Measurements from ENCODE around the gene KCNV2.

The KCNV2 gene

DNA sequence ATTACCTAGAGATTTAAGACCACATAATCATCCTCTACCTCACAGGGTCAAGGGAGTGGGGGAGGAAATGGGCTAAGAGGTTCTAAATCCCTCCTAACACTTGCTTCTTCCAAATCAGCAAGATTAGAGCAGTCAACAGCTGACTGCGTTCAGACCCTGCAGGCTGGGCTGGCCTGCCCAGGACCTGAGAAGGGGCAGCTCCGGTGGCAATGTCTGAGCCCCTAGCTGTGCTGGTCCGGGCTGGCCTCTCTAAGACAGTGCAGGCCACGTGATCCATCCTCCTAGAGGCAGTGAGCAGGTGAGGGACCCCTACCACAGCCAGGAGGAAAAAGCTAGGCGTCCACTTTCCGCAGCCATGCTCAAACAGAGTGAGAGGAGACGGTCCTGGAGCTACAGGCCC, at the start of gene KCNV2:
Gene KCNV2 (plus strand): TSS at position 126 of the 400 bp plus-strand sequence. CDS start 230 bp downstream, at position 356.
- no peak within 1 kb of the TSS for H3K9ac ChIP-seq (ENCODE audit: low read length)
- H3K36me3 ChIP-seq (ENCODE audit: insufficient read depth, low read length): no peaks in the 10 kb centered on the region
- H3F3A ChIP-seq (ENCODE audit: insufficient read depth, low read length): no peaks in the 10 kb centered on the region
- no peaks in the 10 kb centered on the region for H3K79me2 ChIP-seq (ENCODE audit: insufficient read depth, low read length)
- H3K4me2 ChIP-seq (ENCODE audit: low read length): no peak within 1 kb of the TSS
- no peak within 1 kb of the TSS for H3K4me3 ChIP-seq (ENCODE audit: low read depth, low read length, poor library complexity, severe bottlenecking)
- no peaks in the 10 kb centered on the region for H3K9me2 ChIP-seq (ENCODE audit: low read depth, low read length)
- H3K4me1 ChIP-seq (ENCODE audit: insufficient read depth, low read length, severe bottlenecking): no peaks in the 10 kb centered on the region
- TF ChIP-seq CTCF (IDR thresholded peaks at IDR 0.05; ENCODE audit: low read length) (no peak), EZH2 (IDR thresholded peaks at IDR 0.05; ENCODE audit: borderline replicate concordance, low read length) (no peak)
- no peak within 1 kb of the TSS for H3K27ac ChIP-seq (ENCODE audit: low read depth, low read length, poor library complexity, severe bottlenecking)
- H4K20me1 ChIP-seq (ENCODE audit: insufficient read depth, low read length): no peaks in the 10 kb centered on the region
- no peaks in the 10 kb centered on the region for H3K27me3 ChIP-seq (ENCODE audit: insufficient read depth, low read length)
- no peak within 1 kb of the TSS for H2AFZ ChIP-seq (ENCODE audit: low read length)
- no peaks in the 10 kb centered on the region; the same call in 1 of the 2 replicates for H3K9me3 ChIP-seq (ENCODE audit: low read length)

DNA sequence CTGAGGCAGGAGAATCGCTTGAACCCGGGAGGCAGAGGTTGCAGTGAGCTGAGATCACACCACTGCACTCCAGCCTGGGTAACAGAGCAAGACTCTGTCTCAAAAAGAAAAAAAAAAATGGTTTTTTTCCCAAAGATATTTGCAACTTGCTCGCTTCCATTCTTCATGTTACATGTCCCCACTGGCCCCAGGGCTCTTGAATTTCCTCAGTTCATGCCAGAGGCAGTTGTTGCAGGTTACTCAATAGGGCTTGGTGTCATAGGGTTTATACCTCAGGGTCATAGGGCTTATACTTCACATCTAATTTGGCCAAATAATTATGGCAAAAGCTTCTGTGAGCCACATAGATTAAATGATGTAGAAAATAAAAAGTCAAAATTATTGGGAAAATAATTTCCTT, 44.1 kb upstream of the KCNV2 start:
- Histone ChIP-seq H3K4me1 (ENCODE audit: insufficient read depth, low read length, severe bottlenecking) (no peaks in the 10 kb centered on the region), H3K9me2 (ENCODE audit: low read depth, low read length) (no peaks in the 10 kb centered on the region), H3F3A (ENCODE audit: insufficient read depth, low read length) (no peaks in the 10 kb centered on the region), H3K79me2 (ENCODE audit: insufficient read depth, low read length) (no peaks in the 10 kb centered on the region), H3K36me3 (ENCODE audit: insufficient read depth, low read length) (no peaks in the 10 kb centered on the region), H2AFZ (ENCODE audit: low read length) (no peak overlapping the region), H4K20me1 (ENCODE audit: insufficient read depth, low read length) (no peaks in the 10 kb centered on the region), H3K9me3 (ENCODE audit: low read length) (no peaks in the 10 kb centered on the region), H3K27me3 (ENCODE audit: insufficient read depth, low read length) (no peaks in the 10 kb centered on the region), H3K4me2 (ENCODE audit: low read length) (no peak overlapping the region), H3K27ac (ENCODE audit: low read depth, low read length, poor library complexity, severe bottlenecking) (no peak overlapping the region), H3K9ac (ENCODE audit: low read length) (no peak overlapping the region), H3K4me3 (ENCODE audit: low read depth, low read length, poor library complexity, severe bottlenecking) (no peak overlapping the region)
- TF ChIP-seq CTCF (IDR thresholded peaks at IDR 0.05; ENCODE audit: low read length): no peak
- no peak for TF ChIP-seq EZH2 (IDR thresholded peaks at IDR 0.05; ENCODE audit: borderline replicate concordance, low read length)

- Histone ChIP-seq H3K36me3 (ENCODE audit: insufficient read depth, low read length) (no peaks in the 10 kb centered on the region), H3K9ac (ENCODE audit: low read length) (no peak overlapping the region), H3K4me3 (ENCODE audit: low read depth, low read length, poor library complexity, severe bottlenecking) (no peak overlapping the region), H3K9me3 (ENCODE audit: low read length) (no peaks in the 10 kb centered on the region), H3K27ac (ENCODE audit: low read depth, low read length, poor library complexity, severe bottlenecking) (no peak overlapping the region), H3K79me2 (ENCODE audit: insufficient read depth, low read length) (no peaks in the 10 kb centered on the region), H3K4me1 (ENCODE audit: insufficient read depth, low read length, severe bottlenecking) (no peaks in the 10 kb centered on the region), H3K9me2 (ENCODE audit: low read depth, low read length) (no peaks in the 10 kb centered on the region), H4K20me1 (ENCODE audit: insufficient read depth, low read length) (no peaks in the 10 kb centered on the region), H3F3A (ENCODE audit: insufficient read depth, low read length) (no peaks in the 10 kb centered on the region), H3K27me3 (ENCODE audit: insufficient read depth, low read length) (no peaks in the 10 kb centered on the region), H2AFZ (ENCODE audit: low read length) (no peak overlapping the region), H3K4me2 (ENCODE audit: low read length) (no peak overlapping the region)
- TF ChIP-seq CTCF (IDR thresholded peaks at IDR 0.05; ENCODE audit: low read length) (no peak), EZH2 (IDR thresholded peaks at IDR 0.05; ENCODE audit: borderline replicate concordance, low read length) (no peak)
Observed at GRCh38 chr9:2674141-2674824, 43.0 kb upstream of the KCNV2 start.

Measured in OCI-LY1 (cell line).